GM21717 (cell line): ENCODE measurements around the gene CD276.
"Not testable (repeated sequence)": the region's sequence is repeated elsewhere in the genome, so short reads cannot be mapped to it uniquely, and the experiment has no call there.

Experiments used
- ATAC-seq: cut with Tn5 transposase; IDR thresholded peaks from one replicate; pipeline ENCODE4 v1.9.1; 2021; ENCODE audit warnings: mild to moderate bottlenecking, moderate library complexity; ENCODE audit not compliant: unreplicated experiment

CD276 gene

DNA sequence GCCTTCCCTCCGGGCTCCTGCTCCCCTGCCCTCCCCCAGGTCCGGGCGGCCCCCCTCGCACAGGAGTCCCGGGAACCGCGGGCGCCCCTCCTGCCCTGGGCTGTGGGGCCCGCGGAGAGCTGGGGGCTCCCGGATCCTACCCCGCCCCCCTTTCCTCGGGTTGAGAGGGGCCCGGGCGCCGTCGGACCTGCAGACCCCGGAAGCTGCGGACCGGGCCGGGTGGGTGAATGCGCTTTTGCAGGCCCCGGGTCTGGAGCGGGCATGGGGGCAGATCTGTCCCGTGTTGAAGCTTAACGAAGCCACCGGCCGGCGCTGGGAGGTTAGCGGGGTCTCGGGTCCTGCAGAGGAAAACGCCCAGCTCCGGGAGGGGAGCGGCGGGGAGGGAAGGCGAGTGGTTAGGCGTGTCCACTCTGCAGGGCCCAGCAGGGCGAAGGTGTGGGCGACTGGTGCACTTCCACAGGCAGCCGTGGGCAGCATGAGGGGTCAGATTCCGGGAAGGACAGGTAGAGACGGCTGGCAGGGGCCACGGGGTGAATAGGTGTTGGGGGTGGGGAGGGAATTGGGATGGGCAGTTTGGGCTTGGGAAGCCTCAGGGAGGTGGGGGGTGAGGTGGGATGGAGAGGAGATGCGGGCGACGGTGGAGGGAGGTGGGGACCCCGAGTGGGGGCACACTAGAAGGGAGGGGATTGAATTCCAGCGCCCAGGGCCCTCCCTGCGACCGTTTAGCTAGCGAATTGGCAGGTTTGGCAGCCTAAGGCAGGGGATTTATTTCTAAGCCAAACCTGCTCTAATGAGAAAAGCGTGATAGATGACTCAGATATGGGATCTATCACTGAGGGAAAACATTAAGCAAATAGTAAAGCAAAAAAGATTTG lies 635 bp downstream of the CD276 start:
- no peak for ATAC-seq

GRCh38 chr15:73685981-73686380 lies 1.8 kb downstream of the CD276 start:
- ATAC-seq: no peak

GRCh38 chr15:73686781-73687256 lies 2.6 kb downstream of the CD276 start:
- ATAC-seq: no peak

- ATAC-seq: no peak
Measured at GRCh38 chr15:73687351-73687750, 3.2 kb downstream of the CD276 start.

DNA sequence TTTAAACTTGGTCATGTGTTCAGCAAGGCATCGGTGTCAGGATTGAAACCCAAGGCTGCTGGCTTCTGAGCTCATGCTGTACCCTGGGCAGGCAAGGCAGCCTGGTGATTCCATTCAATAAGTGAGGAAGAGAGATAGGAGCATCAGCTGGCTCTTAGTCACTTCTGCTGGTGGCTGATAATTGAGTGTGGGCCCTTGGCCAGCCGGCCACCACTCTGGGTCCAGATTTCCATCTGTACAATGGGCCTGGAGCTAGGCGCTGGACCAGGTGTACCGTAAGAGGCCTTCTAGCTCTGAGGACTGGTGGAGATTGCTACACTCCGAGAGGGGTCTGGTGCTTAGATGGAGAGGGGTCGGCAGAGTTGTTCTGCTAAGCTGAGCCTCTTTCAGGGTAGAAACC lies 4.3 kb downstream of the CD276 start:
- no peak for ATAC-seq

DNA sequence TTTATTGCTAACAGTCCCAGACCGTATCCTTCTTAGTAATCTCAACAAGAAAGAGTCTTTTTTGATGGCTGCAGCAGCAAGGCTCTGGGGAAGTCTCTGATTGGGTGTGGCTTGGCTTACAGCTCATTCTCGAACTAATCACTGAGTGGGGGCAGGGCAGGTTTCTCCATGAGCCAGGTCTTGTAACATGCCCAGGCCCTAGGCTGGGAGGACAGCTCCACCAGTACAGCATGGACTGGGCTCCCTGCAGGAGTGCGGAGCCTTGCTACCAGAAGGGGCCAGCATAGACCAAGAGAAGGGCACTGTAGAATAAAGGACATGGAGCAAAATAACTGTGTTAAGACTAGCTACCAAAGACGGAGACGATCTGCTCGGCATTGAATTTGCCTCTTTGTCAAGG lies 7.2 kb downstream of the CD276 start:
- ATAC-seq: no peak

- ATAC-seq: no peak
Measured at GRCh38 chr15:73694419-73694818, 10.2 kb downstream of the CD276 start.

DNA sequence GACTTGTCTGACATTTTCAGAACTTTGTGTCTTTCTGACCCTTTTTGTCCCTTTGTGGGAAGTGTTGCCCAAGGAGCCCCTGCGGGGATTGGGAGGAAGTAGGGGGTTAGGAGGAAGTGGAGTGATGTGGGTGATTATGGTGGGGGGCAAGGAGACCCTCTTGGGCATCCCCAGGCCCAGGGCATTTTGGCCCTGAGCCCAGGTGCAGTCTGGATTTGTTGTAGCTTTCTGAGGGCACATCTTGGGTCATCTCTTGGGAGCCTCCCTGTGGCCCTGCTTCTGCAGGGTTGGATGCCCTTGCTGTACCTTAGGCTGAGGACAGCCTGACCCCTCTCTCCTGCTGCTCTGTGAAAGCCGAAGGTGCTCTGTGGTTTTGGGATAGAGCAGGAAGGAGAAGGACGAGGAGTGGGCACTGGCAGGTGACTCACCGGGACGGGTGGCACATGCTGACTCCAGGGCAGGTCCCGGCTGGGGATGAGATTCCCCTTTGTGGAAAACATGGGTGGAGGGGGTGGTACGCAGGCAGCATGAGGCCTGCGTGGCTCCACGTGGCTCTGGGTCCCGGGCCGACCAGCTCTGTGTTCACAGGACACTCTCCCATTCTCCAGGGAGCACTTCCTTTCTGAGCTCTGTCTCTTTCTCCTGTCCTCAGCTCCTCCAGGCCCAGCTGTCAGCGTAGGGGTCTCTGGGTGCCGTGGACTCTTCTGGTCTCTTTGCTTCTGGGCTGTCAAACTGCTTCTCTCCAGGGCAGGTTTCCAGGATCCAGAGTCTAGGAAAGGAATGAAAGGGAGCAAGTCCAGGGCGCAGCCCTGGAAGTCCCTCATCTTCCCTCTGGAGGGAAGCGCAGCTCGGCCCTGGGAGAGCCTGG lies 11.8 kb downstream of the CD276 start:
- no peak for ATAC-seq

DNA sequence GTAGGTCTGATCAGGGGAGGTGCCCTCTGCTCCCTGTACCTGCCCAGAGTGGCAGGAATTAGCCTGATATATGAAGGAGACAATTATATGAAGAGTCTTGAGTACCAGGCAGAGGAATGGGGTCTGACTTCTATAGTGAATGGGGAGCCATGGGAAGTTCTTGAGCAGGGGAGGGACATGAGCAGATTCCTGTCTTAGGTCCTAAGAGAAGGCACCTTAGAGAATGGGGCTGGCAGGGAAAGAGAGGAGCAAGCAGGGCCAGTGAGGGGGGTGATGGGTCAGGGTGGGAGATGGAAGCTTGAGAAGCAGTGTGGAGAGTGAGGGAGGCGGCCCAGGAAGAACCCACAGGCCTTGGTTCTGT lies 12.4 kb downstream of the CD276 start:
- ATAC-seq: no peak

DNA sequence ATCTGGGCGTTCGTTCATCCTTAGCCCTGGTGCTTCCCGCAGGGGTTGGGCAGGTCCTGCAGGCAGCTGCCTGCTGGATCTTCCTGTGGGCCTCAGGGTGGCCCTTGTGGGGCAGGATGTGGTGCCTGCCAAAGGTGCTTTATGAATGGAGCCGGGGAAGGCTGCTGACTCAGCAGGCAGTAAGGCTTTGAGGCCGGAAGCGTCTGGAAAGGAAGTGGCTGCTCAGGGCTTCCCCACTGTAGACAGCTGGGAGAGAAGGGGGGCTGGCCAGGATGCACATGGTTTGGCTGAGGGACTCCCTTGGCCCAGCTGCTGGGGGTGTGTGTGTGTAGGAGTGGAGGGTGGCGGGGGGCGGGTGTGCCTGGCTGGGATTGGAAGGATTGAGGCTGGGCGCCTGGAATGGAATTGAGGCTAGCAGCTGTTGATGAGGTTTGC lies 12.9 kb downstream of the CD276 start:
- ATAC-seq: peak; percentile 68

DNA sequence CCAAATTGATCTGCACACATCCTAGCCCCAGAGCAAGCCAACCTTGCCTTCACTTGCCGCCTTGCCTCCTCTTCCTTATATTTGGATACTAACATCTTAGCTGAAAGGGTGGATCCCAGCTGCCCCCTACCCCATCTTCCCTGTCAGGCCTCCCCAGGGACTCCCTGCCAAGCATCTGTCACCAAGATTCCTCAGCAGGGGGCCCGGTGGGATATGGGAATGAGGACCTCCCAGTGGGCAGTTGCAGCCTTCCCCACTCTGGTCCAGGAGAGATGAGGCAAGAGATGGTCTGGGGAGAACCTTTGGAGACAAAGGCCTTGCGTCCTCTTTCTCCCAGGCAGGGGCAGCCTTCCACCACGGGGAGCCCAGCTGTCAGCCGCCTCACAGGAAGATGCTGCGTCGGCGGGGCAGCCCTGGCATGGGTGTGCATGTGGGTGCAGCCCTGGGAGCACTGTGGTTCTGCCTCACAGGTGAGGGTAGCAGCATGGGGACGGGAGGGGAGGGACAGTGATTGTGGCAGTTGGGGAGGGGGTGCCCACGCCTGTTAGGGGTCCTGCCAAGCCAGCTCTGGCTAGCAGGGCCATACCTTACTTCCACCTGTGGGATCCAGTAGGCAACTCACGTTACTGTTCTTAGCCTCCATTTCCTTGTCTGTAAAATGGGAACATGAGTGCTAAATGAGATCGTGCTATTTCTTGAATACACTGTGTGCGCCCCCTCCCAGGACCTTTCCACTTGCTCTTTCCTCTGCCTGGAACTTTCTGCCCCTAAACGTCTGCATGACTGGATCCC lies 15.3 kb downstream of the CD276 start:
- no peak for ATAC-seq

DNA sequence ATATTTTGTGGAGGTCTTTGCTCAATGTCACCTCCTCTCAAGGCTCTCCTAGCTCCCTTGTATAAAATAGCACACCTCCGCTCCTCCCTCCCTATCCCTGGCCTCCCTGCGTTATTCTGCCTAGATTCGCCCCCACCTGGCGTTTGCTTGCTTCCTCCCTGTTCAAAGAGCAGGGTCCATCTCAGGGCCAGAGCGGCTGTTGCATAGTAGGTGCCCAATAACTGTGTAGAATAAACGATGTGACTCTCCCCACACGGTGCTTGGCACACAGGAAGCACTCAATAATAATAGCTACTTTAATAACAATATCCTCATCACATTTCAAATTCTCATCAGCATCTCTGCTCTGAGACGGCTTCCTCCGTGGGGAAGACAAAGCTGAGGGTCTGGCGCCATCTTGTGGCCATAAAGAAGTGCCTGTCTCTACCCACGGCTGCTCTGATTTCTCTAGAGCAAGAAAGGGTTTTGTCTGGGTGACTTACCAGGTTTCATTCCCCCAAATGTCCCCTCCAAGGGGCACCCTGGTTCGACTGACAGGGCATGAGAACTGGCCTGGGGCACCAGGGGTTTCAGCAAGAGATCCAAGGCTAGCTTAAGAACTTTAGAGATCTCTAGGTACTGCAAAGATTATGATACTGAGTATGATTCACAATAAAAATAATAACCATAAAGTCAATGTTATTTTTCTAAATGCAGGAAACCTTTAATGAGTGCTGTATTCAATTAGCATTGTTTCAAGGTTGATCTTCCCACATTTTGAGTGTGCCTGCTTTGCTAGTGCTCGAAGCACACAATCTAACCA lies 16.1 kb downstream of the CD276 start:
- no peak for ATAC-seq

DNA sequence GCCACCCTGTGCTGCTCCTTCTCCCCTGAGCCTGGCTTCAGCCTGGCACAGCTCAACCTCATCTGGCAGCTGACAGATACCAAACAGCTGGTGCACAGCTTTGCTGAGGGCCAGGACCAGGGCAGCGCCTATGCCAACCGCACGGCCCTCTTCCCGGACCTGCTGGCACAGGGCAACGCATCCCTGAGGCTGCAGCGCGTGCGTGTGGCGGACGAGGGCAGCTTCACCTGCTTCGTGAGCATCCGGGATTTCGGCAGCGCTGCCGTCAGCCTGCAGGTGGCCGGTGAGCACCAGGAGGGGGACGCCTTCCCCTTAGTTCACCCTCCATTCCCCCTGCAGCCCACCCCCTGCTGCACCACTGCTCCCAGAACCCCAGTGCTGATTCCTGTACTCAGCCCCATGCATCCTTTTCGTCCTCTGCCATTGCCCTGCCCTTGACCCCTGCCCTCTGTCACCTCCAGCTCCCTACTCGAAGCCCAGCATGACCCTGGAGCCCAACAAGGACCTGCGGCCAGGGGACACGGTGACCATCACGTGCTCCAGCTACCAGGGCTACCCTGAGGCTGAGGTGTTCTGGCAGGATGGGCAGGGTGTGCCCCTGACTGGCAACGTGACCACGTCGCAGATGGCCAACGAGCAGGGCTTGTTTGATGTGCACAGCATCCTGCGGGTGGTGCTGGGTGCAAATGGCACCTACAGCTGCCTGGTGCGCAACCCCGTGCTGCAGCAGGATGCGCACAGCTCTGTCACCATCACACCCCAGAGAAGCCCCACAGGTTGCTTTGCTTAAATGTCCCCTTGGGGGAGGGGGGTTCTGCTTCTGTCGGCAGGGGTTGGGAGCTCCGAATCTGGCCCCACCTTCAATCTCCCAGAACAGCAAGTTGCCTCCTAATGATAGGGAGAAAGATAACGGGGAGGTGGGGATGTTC lies 18.4 kb downstream of the CD276 start:
- ATAC-seq: not testable (repeated sequence)

DNA sequence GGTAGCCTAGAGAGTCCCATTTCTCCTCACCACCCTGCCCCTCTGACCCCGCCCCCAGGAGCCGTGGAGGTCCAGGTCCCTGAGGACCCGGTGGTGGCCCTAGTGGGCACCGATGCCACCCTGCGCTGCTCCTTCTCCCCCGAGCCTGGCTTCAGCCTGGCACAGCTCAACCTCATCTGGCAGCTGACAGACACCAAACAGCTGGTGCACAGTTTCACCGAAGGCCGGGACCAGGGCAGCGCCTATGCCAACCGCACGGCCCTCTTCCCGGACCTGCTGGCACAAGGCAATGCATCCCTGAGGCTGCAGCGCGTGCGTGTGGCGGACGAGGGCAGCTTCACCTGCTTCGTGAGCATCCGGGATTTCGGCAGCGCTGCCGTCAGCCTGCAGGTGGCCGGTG lies 19.4 kb downstream of the CD276 start:
- ATAC-seq: not testable (repeated sequence)

DNA sequence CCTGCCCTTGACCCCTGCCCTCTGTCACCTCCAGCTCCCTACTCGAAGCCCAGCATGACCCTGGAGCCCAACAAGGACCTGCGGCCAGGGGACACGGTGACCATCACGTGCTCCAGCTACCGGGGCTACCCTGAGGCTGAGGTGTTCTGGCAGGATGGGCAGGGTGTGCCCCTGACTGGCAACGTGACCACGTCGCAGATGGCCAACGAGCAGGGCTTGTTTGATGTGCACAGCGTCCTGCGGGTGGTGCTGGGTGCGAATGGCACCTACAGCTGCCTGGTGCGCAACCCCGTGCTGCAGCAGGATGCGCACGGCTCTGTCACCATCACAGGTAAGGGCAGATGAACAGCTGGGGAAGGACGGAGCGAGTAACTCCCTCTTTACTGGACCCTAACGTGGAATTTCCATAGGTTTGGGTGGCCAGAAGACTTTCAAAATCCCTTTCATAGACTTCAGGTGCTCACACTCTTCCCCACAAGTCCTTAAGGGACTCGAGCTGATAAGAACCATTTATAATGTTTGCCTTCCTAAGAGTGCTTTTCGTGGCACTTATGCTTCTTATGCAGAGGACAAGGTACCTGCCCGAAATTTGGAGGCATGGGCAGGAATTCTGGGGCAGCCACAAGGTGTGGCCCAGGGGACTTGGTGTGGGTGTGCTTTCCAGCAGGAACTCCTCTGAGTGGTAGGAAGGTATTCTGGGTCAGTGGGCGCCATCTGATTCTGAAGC lies 20.1 kb downstream of the CD276 start:
- not testable (repeated sequence) for ATAC-seq

GRCh38 chr15:73704869-73705645 lies 20.9 kb downstream of the CD276 start:
- ATAC-seq: no peak

- no peak for ATAC-seq
Measured at GRCh38 chr15:73708691-73709090, 24.5 kb downstream of the CD276 start.

DNA sequence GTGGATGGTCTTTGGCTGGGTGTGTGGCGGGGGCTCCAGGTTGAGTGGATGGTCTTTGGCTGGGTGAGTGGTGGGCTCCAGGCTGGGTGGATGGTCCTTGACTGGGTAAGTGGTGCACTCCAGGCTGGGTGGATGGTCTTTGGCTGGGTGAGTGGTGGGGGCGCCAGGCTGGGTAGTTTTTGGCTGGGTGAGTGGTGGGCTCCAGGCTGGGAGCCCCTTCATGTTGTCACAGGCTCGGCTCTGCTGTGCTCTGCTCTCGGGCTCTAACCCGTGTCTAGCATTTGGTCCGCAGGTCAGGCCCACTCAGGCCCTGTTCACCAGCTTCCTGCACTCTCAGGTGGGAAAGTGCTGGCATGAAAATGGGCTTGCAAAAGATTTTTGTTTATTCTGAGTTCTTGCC lies 25.1 kb downstream of the CD276 start:
- ATAC-seq: no peak
